ENCODE measurements around the gene AP5S1. TPM values are rescaled to one million over a fixed set of nuclear protein-coding genes. Genes with fewer than 3 reads are reported as not detected.
A peak's percentile ranks its signal among the peaks of the same experiment; 100 is the strongest.

Gene AP5S1
- total RNA-seq = 10 to 100 TPM; 13.8 to 16.5 TPM

GRCh38 chr20:3820048-3820900 lies at the start of gene AP5S1:
AP5S1 (plus strand) TSS chr20:3820547; CDS start chr20:3822118, 1,571 bp downstream.
- Mint-ChIP-seq H3K27ac (peak within 1 kb of the TSS; percentile 95), H3K27me3 (ENCODE audit: low read depth) (no peaks in the 10 kb centered on the region), H3K9me3 (ENCODE audit: insufficient read depth) (no peaks in the 10 kb centered on the region), H3K4me3 (peak within 1 kb of the TSS; percentile 89), H3K36me3 (ENCODE audit: low read depth) (peaks cover 17% of the 10 kb centered on the region), H3K4me1 (ENCODE audit: low read depth) (peaks cover 59% of the 10 kb centered on the region)
- CTCF ChIA-PET = interaction anchor here (0.6 to 7.7 kb wide), 23 partner anchors 9 to 676 kb away, joined by 3 to 126 read pairs (median 5); partner anchors contain the start of genes ADISSP, CDC25B, CENPB and SPEF1
- POLR2A ChIA-PET = interaction anchor here (0.6 to 7.3 kb wide), 9 partner anchors 8 to 611 kb away, joined by 3 to 44 read pairs (median 4); partner anchors contain the start of genes ADISSP, CDC25B, CENPB and ITPA
- ATAC-seq (peak; percentile 87), DNase-seq (peak; percentile 96)

GRCh38 chr20:3771552-3772058 lies 48.7 kb upstream of the AP5S1 start:
- DNase-seq (no peak), ATAC-seq (no peak)
- ChIA-PET POLR2A (interaction anchor here (0.6 kb wide), 1 partner anchor 14 kb away, joined by 3 read pairs; no protein-coding TSS in a partner anchor), CTCF (no interaction called here)
- Mint-ChIP-seq H3K27me3 (ENCODE audit: low read depth) (no peaks in the 10 kb centered on the region), H3K9me3 (ENCODE audit: insufficient read depth) (no peaks in the 10 kb centered on the region), H3K4me3 (no peak overlapping the region), H3K36me3 (ENCODE audit: low read depth) (no peaks in the 10 kb centered on the region), H3K27ac (no peak overlapping the region), H3K4me1 (ENCODE audit: low read depth) (peaks cover 16% of the 10 kb centered on the region)

GRCh38 chr20:3775457-3776108 lies 44.8 kb upstream of the AP5S1 start:
- peaks cover 14% of the 10 kb centered on the region for H3K4me1 Mint-ChIP-seq (ENCODE audit: low read depth)
- ChIA-PET POLR2A (interaction anchor here (1.2 to 1.3 kb wide), 2 partner anchors 10 to 11 kb away, joined by 3 to 4 read pairs; partner anchors contain the start of gene CENPB), CTCF (interaction anchor here (1.2 kb wide), 2 partner anchors 10 to 45 kb away, joined by 3 to 5 read pairs; partner anchors contain the start of genes AP5S1 and CENPB)
- no peak overlapping the region for H3K4me3 Mint-ChIP-seq
- peaks cover 5% of the 10 kb centered on the region for H3K36me3 Mint-ChIP-seq (ENCODE audit: low read depth)
- H3K27me3 Mint-ChIP-seq (ENCODE audit: low read depth) = peaks cover 21% of the 10 kb centered on the region
- no peak overlapping the region for H3K27ac Mint-ChIP-seq
- H3K9me3 Mint-ChIP-seq (ENCODE audit: insufficient read depth) = no peaks in the 10 kb centered on the region
- DNase-seq = no peak
- no peak for ATAC-seq

- H3K36me3 Mint-ChIP-seq (ENCODE audit: low read depth) = peaks cover 5% of the 10 kb centered on the region
- H3K9me3 Mint-ChIP-seq (ENCODE audit: insufficient read depth) = no peaks in the 10 kb centered on the region
- POLR2A ChIA-PET = no interaction called here
- peak; percentile 51 for ATAC-seq
- peak overlapping the region; percentile 55 for H3K27ac Mint-ChIP-seq
- H3K27me3 Mint-ChIP-seq (ENCODE audit: low read depth) = peaks cover 23% of the 10 kb centered on the region
- DNase-seq = no peak
- H3K4me3 Mint-ChIP-seq = peak overlapping the region; percentile 75
- CTCF ChIA-PET = interaction anchor here (1.0 to 2.8 kb wide), 4 partner anchors 9 to 78 kb away, joined by 3 to 19 read pairs (median 7); partner anchors contain the start of gene ADISSP
- H3K4me1 Mint-ChIP-seq (ENCODE audit: low read depth) = peaks cover 25% of the 10 kb centered on the region
Observed at GRCh38 chr20:3777381-3777715, 43.0 kb upstream of the AP5S1 start.

- no peaks in the 10 kb centered on the region for H3K9me3 Mint-ChIP-seq (ENCODE audit: insufficient read depth)
- H3K27ac Mint-ChIP-seq = no peak overlapping the region
- POLR2A ChIA-PET = interaction anchor here (0.6 to 2.2 kb wide), 4 partner anchors 8 to 18 kb away, joined by 3 to 15 read pairs (median 4); partner anchors contain the start of genes ADISSP and CENPB
- DNase-seq = peak; percentile 46
- CTCF ChIA-PET = interaction anchor here (0.6 to 2.8 kb wide), 7 partner anchors 9 to 101 kb away, joined by 3 to 19 read pairs (median 5); partner anchors contain the start of gene ADISSP
- peak overlapping the region; percentile 75 for H3K4me3 Mint-ChIP-seq
- H3K4me1 Mint-ChIP-seq (ENCODE audit: low read depth) = peaks cover 29% of the 10 kb centered on the region
- peak; percentile 80 for ATAC-seq
- peaks cover 9% of the 10 kb centered on the region for H3K36me3 Mint-ChIP-seq (ENCODE audit: low read depth)
- H3K27me3 Mint-ChIP-seq (ENCODE audit: low read depth) = peaks cover 23% of the 10 kb centered on the region
Observed at GRCh38 chr20:3777716-3778629, 42.4 kb upstream of the AP5S1 start.

GRCh38 chr20:3778976-3779375 lies 41.4 kb upstream of the AP5S1 start:
- no peak overlapping the region for H3K4me3 Mint-ChIP-seq
- peaks cover 36% of the 10 kb centered on the region for H3K4me1 Mint-ChIP-seq (ENCODE audit: low read depth)
- ChIA-PET CTCF (interaction anchor here (1.2 to 2.8 kb wide), 6 partner anchors 8 to 102 kb away, joined by 3 to 19 read pairs (median 6); partner anchors contain the start of genes ADISSP and AP5S1), POLR2A (interaction anchor here (1.1 to 2.2 kb wide), 2 partner anchors 11 to 17 kb away, joined by 4 to 15 read pairs; partner anchors contain the start of gene ADISSP)
- H3K9me3 Mint-ChIP-seq (ENCODE audit: insufficient read depth) = no peaks in the 10 kb centered on the region
- peaks cover 14% of the 10 kb centered on the region for H3K36me3 Mint-ChIP-seq (ENCODE audit: low read depth)
- H3K27me3 Mint-ChIP-seq (ENCODE audit: low read depth) = peaks cover 23% of the 10 kb centered on the region
- ATAC-seq (no peak), DNase-seq (no peak)
- no peak overlapping the region for H3K27ac Mint-ChIP-seq

GRCh38 chr20:3781153-3781910 lies 39.0 kb upstream of the AP5S1 start, which contains the start of gene SPEF1:
SPEF1 (minus strand) TSS chr20:3781448; CDS start chr20:3781287, 161 bp downstream.
- H3K4me1 Mint-ChIP-seq (ENCODE audit: low read depth) = peaks cover 50% of the 10 kb centered on the region
- H3K27me3 Mint-ChIP-seq (ENCODE audit: low read depth) = peaks cover 23% of the 10 kb centered on the region
- POLR2A ChIA-PET = interaction anchor here (1.2 kb wide), 1 partner anchor 14 kb away, joined by 8 read pairs; the partner anchor contains the start of gene ADISSP
- H3K4me3 Mint-ChIP-seq = no peak within 1 kb of the TSS
- CTCF ChIA-PET = interaction anchor here (0.9 to 1.8 kb wide), 4 partner anchors 13 to 70 kb away, joined by 3 to 14 read pairs (median 4); partner anchors contain the start of genes ADISSP and AP5S1
- H3K27ac Mint-ChIP-seq = no peak within 1 kb of the TSS
- H3K36me3 Mint-ChIP-seq (ENCODE audit: low read depth) = peaks cover 22% of the 10 kb centered on the region
- H3K9me3 Mint-ChIP-seq (ENCODE audit: insufficient read depth) = no peaks in the 10 kb centered on the region
- ATAC-seq = peak; percentile 32
- DNase-seq = peak; percentile 61

GRCh38 chr20:3782597-3782996 lies 37.8 kb upstream of the AP5S1 start:
- H3K36me3 Mint-ChIP-seq (ENCODE audit: low read depth) = peaks cover 17% of the 10 kb centered on the region
- POLR2A ChIA-PET = no interaction called here
- CTCF ChIA-PET = interaction anchor here (1.1 kb wide), 1 partner anchor 31 kb away, joined by 3 read pairs; no protein-coding TSS in a partner anchor
- peaks cover 47% of the 10 kb centered on the region for H3K4me1 Mint-ChIP-seq (ENCODE audit: low read depth)
- no peaks in the 10 kb centered on the region for H3K9me3 Mint-ChIP-seq (ENCODE audit: insufficient read depth)
- H3K27me3 Mint-ChIP-seq (ENCODE audit: low read depth) = peaks cover 15% of the 10 kb centered on the region
- ATAC-seq (no peak), DNase-seq (no peak)
- no peak overlapping the region for H3K4me3 Mint-ChIP-seq
- H3K27ac Mint-ChIP-seq = no peak overlapping the region

- POLR2A ChIA-PET = interaction anchor here (1.3 kb wide), 1 partner anchor 33 kb away, joined by 3 read pairs; no protein-coding TSS in a partner anchor
- Mint-ChIP-seq H3K4me1 (ENCODE audit: low read depth) (peaks cover 49% of the 10 kb centered on the region), H3K27me3 (ENCODE audit: low read depth) (peaks cover 15% of the 10 kb centered on the region), H3K36me3 (ENCODE audit: low read depth) (peaks cover 17% of the 10 kb centered on the region), H3K27ac (peak overlapping the region; percentile 13), H3K9me3 (ENCODE audit: insufficient read depth) (no peaks in the 10 kb centered on the region), H3K4me3 (no peak overlapping the region)
- ATAC-seq (no peak), DNase-seq (no peak)
- CTCF ChIA-PET = interaction anchor here (1.1 to 9.6 kb wide), 2 partner anchors 30 to 36 kb away, joined by 3 to 126 read pairs; partner anchors contain the start of gene AP5S1
Observed at GRCh38 chr20:3783068-3783489, 37.3 kb upstream of the AP5S1 start.
